ENCODE results near the gene MSANTD2.
A peak's percentile ranks its signal among the peaks of the same experiment; 100 is the strongest.

Gene MSANTD2

DNA sequence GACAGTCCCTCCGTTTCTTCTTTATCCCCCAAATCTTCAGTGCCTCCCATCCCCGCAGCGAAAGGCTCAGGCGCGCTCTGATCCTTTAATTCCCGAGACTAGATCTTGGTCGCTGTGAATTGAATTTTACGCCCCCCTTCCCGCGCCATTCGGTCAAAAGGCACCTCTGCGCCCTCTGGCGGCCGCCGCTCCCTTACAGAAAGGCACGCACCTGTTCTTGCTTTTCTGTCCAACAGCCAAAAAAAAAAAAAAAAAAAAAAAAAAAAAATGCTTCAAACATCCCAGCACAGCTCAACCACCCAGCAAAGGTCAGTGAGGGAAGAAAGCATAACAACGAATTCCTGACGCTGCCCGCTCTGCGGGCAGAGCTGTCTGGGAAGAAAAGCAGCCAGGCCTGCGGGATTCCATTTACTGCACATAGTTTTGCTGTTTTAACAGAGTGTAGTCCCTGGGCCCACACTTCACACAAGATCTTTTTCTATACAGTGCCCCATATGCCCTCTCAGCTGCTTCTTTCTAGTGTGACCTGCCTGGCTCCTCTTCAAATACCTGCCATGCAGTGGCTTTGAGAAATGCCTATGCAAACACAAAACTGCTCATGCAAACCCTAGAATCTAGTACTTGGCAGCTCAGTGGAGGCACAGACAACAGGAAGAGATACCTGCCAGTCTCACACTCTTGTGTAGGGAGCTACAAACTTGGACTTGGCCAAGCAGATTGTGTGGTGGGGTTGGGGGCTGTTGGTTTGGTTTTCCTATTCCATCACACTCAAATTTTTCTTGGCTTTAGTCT is 36.9 kb downstream of the MSANTD2 start:
- TF ChIP-seq CTCF (conservative IDR thresholded peaks at IDR 0.05; ENCODE audit: low read depth, low read length), result peak; percentile 80
- peak overlapping the region; percentile 57 for H3K4me3 ChIP-seq (ENCODE audit: low read length)
- peak; percentile 34 for DNase-seq (ENCODE audit: low read depth)

DNA sequence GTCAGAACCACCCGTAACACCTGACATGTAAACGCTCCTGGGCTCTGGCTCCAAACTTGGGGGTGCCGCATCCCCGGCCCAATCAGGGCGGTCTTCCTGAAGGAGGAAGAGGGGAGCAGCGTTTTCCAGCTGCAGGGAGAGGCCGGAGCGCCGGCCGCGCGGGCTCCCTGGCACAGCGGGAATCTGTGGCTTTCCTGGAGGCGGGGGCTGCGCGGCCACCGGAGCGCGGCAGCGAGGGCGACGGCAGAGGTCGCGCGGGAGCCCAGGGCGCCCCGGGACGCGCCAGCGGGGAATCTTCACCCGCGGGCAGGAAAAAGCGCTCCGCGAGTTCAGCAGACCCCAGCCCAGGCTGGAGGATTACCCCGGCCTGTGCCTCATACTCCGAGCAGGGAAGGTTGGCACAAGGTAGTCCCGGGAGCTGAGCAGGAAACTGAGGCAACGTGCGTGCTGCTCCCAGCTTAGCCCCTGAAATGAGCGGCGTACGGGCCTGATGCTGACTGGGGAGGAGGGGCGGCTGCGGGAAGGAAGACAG is 37.5 kb downstream of the MSANTD2 start:
- TF ChIP-seq CTCF (conservative IDR thresholded peaks at IDR 0.05; ENCODE audit: low read depth, low read length), result no peak
- H3K4me3 ChIP-seq (ENCODE audit: low read length), result peak overlapping the region; percentile 57
- DNase-seq (ENCODE audit: low read depth), result no peak

- no peak for DNase-seq (ENCODE audit: low read depth)
- no peak for TF ChIP-seq CTCF (conservative IDR thresholded peaks at IDR 0.05; ENCODE audit: low read depth, low read length)
- H3K4me3 ChIP-seq (ENCODE audit: low read length), result peak within 1 kb of the TSS; percentile 57
Measured at GRCh38 chr11:124762105-124762623, 38.0 kb downstream of the MSANTD2 start, which contains the start of gene ESAM. TSS of gene ESAM (minus strand) at chr11:124762290. CDS start at chr11:124762154, 136 bp downstream.

GRCh38 chr11:124761301-124762104 is 38.7 kb downstream of the MSANTD2 start:
- peak overlapping the region; percentile 25 for H3K4me3 ChIP-seq (ENCODE audit: low read length)
- no peak for DNase-seq (ENCODE audit: low read depth)
- TF ChIP-seq CTCF (conservative IDR thresholded peaks at IDR 0.05; ENCODE audit: low read depth, low read length), result no peak

DNA sequence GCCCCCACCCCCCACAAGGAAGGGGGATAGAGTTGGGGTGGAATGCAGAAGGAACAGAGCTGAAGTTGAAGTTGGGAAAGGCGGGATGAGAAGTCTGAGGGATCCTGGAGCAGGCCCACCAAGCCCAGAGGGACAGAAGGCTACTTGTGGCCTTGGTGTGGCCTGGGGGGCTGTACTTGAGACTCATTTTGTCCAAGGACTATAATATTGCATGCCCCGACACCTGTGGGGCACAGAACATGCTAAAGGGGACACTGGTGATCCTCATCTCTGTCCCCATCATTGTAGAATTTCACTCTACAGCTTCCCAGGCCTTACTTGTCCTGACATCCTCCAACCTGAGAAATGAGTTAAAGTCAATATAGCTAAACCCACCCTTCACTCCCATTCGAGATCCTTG is 39.4 kb downstream of the MSANTD2 start:
- no peak overlapping the region for H3K4me3 ChIP-seq (ENCODE audit: low read length)
- no peak for TF ChIP-seq CTCF (conservative IDR thresholded peaks at IDR 0.05; ENCODE audit: low read depth, low read length)
- no peak for DNase-seq (ENCODE audit: low read depth)

DNA sequence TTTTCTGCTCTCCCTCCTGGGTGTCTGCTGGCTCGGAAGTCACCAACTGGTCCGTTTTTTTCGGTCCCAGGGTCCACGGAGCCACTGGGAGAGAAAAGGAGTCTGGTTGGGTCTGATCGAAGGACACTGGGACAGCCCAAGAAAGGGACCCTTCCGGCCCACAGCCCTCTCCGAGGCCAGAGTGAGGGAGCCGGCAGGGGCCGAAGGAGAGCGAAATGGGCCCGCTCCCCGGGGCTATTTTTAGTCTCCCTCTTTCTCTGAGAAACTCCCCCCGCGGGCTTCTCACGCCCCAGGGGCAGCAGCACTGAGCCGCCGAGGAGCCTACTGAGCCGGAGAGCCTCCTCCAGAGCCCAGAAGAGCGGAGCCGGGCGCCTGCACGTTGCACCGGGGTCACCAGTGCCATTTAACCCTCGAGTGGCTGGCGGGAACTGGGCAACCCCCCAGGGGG is 40.0 kb downstream of the MSANTD2 start:
- TF ChIP-seq CTCF (conservative IDR thresholded peaks at IDR 0.05; ENCODE audit: low read depth, low read length), result no peak
- no peak overlapping the region for H3K4me3 ChIP-seq (ENCODE audit: low read length)
- no peak for DNase-seq (ENCODE audit: low read depth)

Data from retinal pigment epithelial cell (primary cell).